HG03139 (cell line): ENCODE data around the gene LAMC1.

Experiments
- ATAC-seq: cut with Tn5 transposase; IDR thresholded peaks from one replicate; pipeline ENCODE4 v1.9.1; 2021; ENCODE audit not compliant: unreplicated experiment

Gene LAMC1

DNA sequence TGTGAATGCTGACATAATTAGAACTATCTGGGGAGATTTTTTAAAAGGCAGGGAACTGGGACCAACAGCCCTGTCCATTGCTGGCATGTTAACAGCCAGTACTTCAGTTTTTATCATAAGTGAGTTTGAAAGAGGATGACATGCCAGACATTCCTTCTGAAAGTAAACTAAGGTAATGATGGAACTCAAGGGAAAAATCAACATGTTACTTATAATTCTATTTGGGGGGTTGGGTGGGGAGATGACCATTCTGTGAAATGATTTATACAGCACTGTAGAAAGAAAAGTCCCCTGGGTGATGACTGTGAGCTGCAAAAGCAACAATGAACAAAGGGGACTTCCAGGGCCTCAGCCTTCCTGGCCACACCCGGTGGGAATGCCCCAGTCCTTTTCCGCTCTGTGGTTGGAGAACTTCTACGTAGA is 157.4 kb downstream of the LAMC1 start:
- no peak for ATAC-seq

DNA sequence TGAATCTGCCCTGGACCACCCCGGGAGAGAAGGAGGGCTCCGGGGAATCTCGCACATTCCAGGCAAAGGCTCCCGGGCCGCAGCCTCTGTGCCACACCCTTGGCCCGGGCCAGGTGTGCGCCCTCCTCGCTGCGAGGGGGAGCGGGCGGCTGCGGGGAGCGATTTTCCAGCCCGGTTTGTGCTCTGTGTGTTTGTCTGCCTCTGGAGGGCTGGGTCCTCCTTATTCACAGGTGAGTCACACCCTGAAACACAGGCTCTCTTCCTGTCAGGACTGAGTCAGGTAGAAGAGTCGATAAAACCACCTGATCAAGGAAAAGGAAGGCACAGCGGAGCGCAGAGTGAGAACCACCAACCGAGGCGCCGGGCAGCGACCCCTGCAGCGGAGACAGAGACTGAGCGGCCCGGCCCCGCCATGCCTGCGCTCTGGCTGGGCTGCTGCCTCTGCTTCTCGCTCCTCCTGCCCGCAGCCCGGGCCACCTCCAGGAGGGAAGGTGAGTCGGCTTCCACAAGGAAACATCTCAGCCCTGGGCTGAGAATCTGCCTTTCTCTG is 162.8 kb downstream of the LAMC1 start, which contains the start of gene LAMC2:
TSS of gene LAMC2 (plus strand) at position 324 of the 550 bp plus-strand sequence. CDS start at position 413, 89 bp downstream.
- no peak for ATAC-seq

DNA sequence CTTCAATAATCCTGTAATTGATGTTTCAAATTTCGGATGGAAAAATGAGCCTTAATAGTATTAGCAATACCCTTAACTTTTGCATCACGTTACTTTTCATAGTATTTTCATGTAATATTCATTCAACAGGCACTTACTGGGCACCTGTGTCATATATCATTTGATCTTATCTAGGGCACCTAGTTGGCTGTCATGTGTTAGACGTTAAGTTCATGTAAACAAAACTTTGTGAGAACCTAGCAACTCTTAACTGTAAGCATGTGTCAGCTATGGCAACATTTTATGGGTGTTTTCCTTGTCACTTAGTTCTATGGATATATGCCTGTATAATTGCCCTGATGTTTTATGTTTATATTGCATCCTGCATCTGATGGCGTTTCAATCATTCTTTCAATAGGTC is 163.6 kb downstream of the LAMC1 start:
- no peak for ATAC-seq

- no peak for ATAC-seq
Measured at GRCh38 chr1:183188240-183188639, 165.0 kb downstream of the LAMC1 start.

DNA sequence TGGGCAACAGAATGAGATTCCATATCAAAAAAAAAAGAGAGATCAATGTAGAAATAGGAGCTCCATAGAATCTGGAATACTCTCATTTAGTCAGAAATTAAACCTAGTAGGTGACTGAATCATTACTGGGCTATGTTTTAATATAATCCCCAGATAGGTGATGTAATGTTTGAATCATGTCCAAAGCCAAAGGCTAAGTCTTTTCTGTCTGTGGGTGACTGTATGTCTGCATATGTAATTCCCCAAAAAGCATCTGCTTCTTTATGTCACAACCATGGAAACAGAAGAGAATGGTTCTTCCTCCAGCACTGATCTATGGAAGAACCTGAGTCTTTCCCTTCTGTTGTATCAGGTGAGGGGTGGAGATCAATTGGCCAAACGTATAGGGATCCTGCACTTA is 168.6 kb downstream of the LAMC1 start:
- ATAC-seq = no peak

GRCh38 chr1:183193963-183194525 is 170.8 kb downstream of the LAMC1 start:
- no peak for ATAC-seq

- ATAC-seq = peak; percentile 95
Measured at GRCh38 chr1:183194527-183195141, 171.4 kb downstream of the LAMC1 start.

- peak; percentile 41 for ATAC-seq
Measured at GRCh38 chr1:183195142-183195574, 171.9 kb downstream of the LAMC1 start.
